Measurements from ENCODE around the gene KIAA0232. TPM values are rescaled to one million over a fixed set of nuclear protein-coding genes. Genes with fewer than 3 reads are reported as not detected.
A peak's percentile ranks its signal among the peaks of the same experiment; 100 is the strongest.

The KIAA0232 gene
- total RNA-seq, 5 donors from 2014 or later (not counting 1 experiment from before 2014, with no cell fraction given), result 16.5 to 20.9 (median 19.3) TPM

DNA sequence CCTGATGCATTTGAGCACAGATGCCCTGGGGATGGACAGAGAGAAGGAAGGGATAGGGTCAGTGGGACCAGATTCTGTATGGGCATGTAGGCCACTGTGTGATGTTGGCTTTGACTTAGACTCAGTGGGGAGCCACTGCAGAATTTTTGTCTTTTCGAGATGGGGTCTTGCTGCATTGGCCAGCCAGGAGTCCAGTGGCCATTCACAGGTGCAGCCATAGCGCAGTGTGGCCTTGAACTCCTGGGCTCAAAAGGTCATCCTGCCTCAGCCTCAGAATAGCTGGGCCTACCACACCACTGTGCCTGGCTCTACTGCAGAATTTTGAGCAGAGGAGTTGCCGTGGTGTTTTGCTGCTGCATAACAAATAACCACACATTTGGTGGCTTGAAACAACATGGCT lies 149.9 kb downstream of the KIAA0232 start:
- no peak for ATAC-seq (replicated peaks in 1 of 4)
- no peaks in the 10 kb centered on the region for H3K9me3 ChIP-seq
- no peak for DNase-seq
- Mint-ChIP-seq H3K27ac (no peak overlapping the region), H3K4me3 (no peak overlapping the region), H3K27me3 (no peaks in the 10 kb centered on the region), H3K4me1 (peaks cover 73 to 79% (median 74%) of the 10 kb centered on the region in 3 donors), H3K36me3 (peaks cover 38% of the 10 kb centered on the region), H3K9me3 (no peaks in the 10 kb centered on the region)
- no peak overlapping the region for H3K27ac ChIP-seq (ENCODE audit: low read length)
- peaks cover 4 to 14% of the 10 kb centered on the region in 2 donors for H3K36me3 ChIP-seq (ENCODE audit: control insufficient read depth in 2 of 2, extremely low read depth in 1 of 2, insufficient read depth in 1 of 2, low read length in 1 of 2)
- 100% methylated on average over 3 of the region's 3 CpGs for WGBS (ENCODE audit: insufficient coverage)
- H3K27me3 ChIP-seq (replicated peaks in 1 of 2; ENCODE audit: control insufficient read depth in 2 of 2, extremely low read depth in 1 of 2, insufficient read depth in 2 of 2, low read length in 1 of 2), result no peaks in the 10 kb centered on the region
- POLR2A ChIA-PET, result interaction anchor here in 1 of 2 donors (0.7 kb wide), 1 partner anchor 164 kb away, joined by 6 read pairs; no protein-coding TSS in a partner anchor
- peaks cover 14 to 38% of the 10 kb centered on the region in 2 experiments for H3K4me1 ChIP-seq (ENCODE audit: control insufficient read depth in 1 of 2, extremely low read depth in 1 of 2, insufficient read depth in 2 of 2, low read length in 2 of 2)
- CTCF ChIA-PET, result no interaction called here
- H3K4me3 ChIP-seq (ENCODE audit: control insufficient read depth in 1 of 2, extremely low read depth in 1 of 2, low read length in 1 of 2), result no peak overlapping the region

DNA sequence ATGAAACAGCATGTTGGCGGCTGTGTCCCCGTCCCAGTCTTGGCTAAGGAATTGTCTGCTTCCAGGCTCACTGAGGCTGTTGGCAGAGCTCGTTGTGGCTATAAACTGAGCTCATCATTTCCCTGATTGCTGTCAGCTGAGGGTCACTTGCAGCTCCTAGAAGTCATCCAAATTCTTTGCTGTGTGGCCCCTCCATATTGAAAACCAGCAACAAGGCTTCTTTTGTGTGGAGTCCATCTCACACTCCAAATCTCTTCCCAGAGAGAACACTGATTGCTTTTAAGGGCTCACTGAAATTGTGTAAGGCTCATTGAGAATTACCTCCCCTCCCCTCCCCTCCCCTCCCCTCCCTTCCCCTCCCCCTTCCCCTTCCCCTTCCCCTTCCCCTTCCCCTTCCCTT lies 150.4 kb downstream of the KIAA0232 start:
- Histone ChIP-seq H3K9me3 (no peaks in the 10 kb centered on the region), H3K27me3 (replicated peaks in 1 of 2; ENCODE audit: control insufficient read depth in 2 of 2, extremely low read depth in 1 of 2, insufficient read depth in 2 of 2, low read length in 1 of 2) (no peaks in the 10 kb centered on the region), H3K36me3 (ENCODE audit: control insufficient read depth in 2 of 2, extremely low read depth in 1 of 2, insufficient read depth in 1 of 2, low read length in 1 of 2) (peaks cover 5 to 14% of the 10 kb centered on the region in 2 donors), H3K27ac (ENCODE audit: low read length) (no peak overlapping the region), H3K4me3 (ENCODE audit: control insufficient read depth in 1 of 2, extremely low read depth in 1 of 2, low read length in 1 of 2) (no peak overlapping the region), H3K4me1 (ENCODE audit: control insufficient read depth in 1 of 2, extremely low read depth in 1 of 2, insufficient read depth in 2 of 2, low read length in 2 of 2) (peaks cover 10 to 38% of the 10 kb centered on the region in 2 experiments)
- ATAC-seq (replicated peaks in 1 of 4) (no peak), DNase-seq (no peak)
- Mint-ChIP-seq H3K27me3 (no peaks in the 10 kb centered on the region), H3K4me3 (no peak overlapping the region), H3K9me3 (no peaks in the 10 kb centered on the region), H3K36me3 (peaks cover 38% of the 10 kb centered on the region), H3K4me1 (peaks cover 73 to 79% (median 74%) of the 10 kb centered on the region in 3 donors), H3K27ac (peak overlapping the region in 1 of 2 donors; percentile 16)
- WGBS (ENCODE audit: insufficient coverage), result 95% methylated on average over 3 of the region's 3 CpGs
- CTCF ChIA-PET, result no interaction called here
- POLR2A ChIA-PET, result no interaction called here

Other genes starting within 250 kb of the KIAA0232 start
- 10 to 100 TPM; 27.4 to 54.1 (median 45.8) TPM for gene MAN2B2, start 207.5 kb upstream of the KIAA0232 start, total RNA-seq
- 100 to 1,000 TPM; 138 to 169 (median 138) TPM for gene MRFAP1, start 142.0 kb upstream of the KIAA0232 start, total RNA-seq
- 1 to 10 TPM in 3 of 5 donors, under 1 TPM in 1, not detected in 1; 0.70 to 3.8 (median 1.9) TPM for gene S100P, start 88.8 kb upstream of the KIAA0232 start, total RNA-seq
- gene MRFAP1L1, start 72.9 kb upstream of the KIAA0232 start, total RNA-seq, result 100 to 1,000 TPM in 3 of 5 donors, 10 to 100 TPM in 2; 28.8 to 121 (median 112) TPM
- gene BLOC1S4, start 66.6 kb upstream of the KIAA0232 start, total RNA-seq, result 10 to 100 TPM; 20.7 to 41.9 (median 36.6) TPM
- gene TBC1D14, start 127.1 kb downstream of the KIAA0232 start, total RNA-seq, result 10 to 100 TPM; 44.2 to 73.8 (median 62.3) TPM

Data from T-cell (primary cell).